MCF 10A (cell line): ENCODE results near the gene RPUSD3. TPM values are rescaled to one million over a fixed set of nuclear protein-coding genes. Genes with fewer than 3 reads are reported as not detected.
A peak's percentile ranks its signal among the peaks of the same experiment; 100 is the strongest.
"Not testable (repeated sequence)": the region's sequence is repeated elsewhere in the genome, so short reads cannot be mapped to it uniquely, and the experiment has no call there.

ENCODE experiments used
- BruUV-seq: library from RNA; stranded (reverse); fragments of 400-500 nt; replicated peaks from 2 replicates; lab custom pipeline; 2021; lab: Mats Ljungman, UMichigan
- CTCF ChIA-PET: fragments of 300-600 bp; sonication (Branson Sonifier 250); formaldehyde crosslinking; extraction: SDS; loops from one replicate; lab custom pipeline; 2021; ENCODE audit warnings: antibody characterized with exemption, inconsistent platforms; lab: Yijun Ruan, JAX
- POLR2A ChIA-PET: fragments of 300-600, 350-650 bp; sonication (Branson Sonifier 250); formaldehyde crosslinking; extraction: SDS; loops from one replicate; lab custom pipeline; 2020; ENCODE audit warnings: antibody characterized with exemption, inconsistent platforms; lab: Yijun Ruan, JAX
- DNase-seq: peaks from one replicate; pipeline ENCODE4 v3.0.0-alpha.2; 2018; ENCODE audit not compliant: unreplicated experiment
- H3K27ac Mint-ChIP-seq: one replicate; pipeline ENCODE4 v1.8.0; 2022; ENCODE audit warnings: mild to moderate bottlenecking, low read depth, mixed read lengths; ENCODE audit not compliant: unreplicated experiment
- H3K27me3 Mint-ChIP-seq: one replicate; pipeline ENCODE4 v1.8.0; 2022; ENCODE audit warnings: mixed read lengths; ENCODE audit not compliant: insufficient read depth, unreplicated experiment
- H3K36me3 Mint-ChIP-seq: one replicate; pipeline ENCODE4 v1.8.0; 2022; ENCODE audit warnings: mild to moderate bottlenecking, moderate library complexity, mixed read lengths; ENCODE audit not compliant: insufficient read depth, unreplicated experiment
- H3K4me1 Mint-ChIP-seq: one replicate; pipeline ENCODE4 v1.8.0; 2022; ENCODE audit warnings: mixed read lengths; ENCODE audit not compliant: insufficient read depth, unreplicated experiment
- H3K4me3 Mint-ChIP-seq: one replicate; pipeline ENCODE4 v1.8.0; 2022; ENCODE audit warnings: mild to moderate bottlenecking, moderate library complexity, mixed read lengths; ENCODE audit not compliant: unreplicated experiment
- H3K9me3 Mint-ChIP-seq: one replicate; pipeline ENCODE4 v1.8.0; 2022; ENCODE audit warnings: mixed read lengths; ENCODE audit not compliant: unreplicated experiment
- intact Hi-C: fragments of 100-400 bp; cut with micrococcal nuclease; formaldehyde crosslinking; loops from 2 replicates; pipeline ENCODE4 v1.14.1; 2022
- total RNA-seq: library from RNA; stranded (reverse); gene quantifications from 2 replicates; pipeline ENCODE4 v1.2.3, GENCODE V29; 2022
- TF ChIP-seq, protein P1 (sequence below): fragments of 200-600 bp; IDR thresholded peaks from one replicate; pipeline ENCODE4 v1.8.0; 2022; ENCODE audit warnings: antibody characterized with exemption, mild to moderate bottlenecking; ENCODE audit not compliant: unreplicated experiment

The RPUSD3 gene
- total RNA-seq, 1 experiment from 2014 or later: 40.7 TPM

DNA sequence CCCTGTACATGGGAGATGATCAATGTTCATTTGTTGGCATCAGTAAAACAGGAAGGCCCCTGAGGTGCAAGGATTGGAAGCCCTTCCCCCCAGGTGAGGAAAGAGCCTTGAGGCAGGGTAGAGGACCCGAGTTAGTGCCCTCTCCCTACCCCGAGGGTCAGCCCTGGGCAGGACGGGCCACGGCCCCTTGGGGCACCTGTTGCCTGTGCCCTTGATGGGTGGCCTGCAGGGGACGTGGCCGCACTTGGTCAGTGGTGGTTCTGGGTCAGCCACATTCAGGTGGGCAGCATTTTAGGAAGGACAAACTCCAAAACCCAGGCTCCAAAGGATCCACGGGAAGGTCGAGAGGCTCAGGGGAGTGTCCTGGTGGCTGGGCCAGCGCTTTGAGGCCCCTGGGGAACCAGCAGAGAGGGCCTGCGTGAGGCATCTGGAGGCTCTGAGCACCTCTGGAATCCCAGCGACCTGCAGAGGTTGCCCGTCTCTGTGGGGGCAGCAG is 15.8 kb upstream of the RPUSD3 start:
- H3K4me1 Mint-ChIP-seq: peaks cover 5% of the 10 kb centered on the region
- ChIA-PET CTCF (no interaction called here), POLR2A (interaction anchor here (0.9 kb wide), 1 partner anchor 31 kb away, joined by 3 read pairs; the partner anchor contains the start of gene JAGN1)
- no peaks in the 10 kb centered on the region for H3K9me3 Mint-ChIP-seq
- DNase-seq: no peak
- H3K27me3 Mint-ChIP-seq: no peaks in the 10 kb centered on the region
- H3K36me3 Mint-ChIP-seq: no peaks in the 10 kb centered on the region
- intact Hi-C loops: no loop called here
- no TSS peak for BruUV-seq
- H3K27ac Mint-ChIP-seq: no peak overlapping the region
- H3K4me3 Mint-ChIP-seq: no peak overlapping the region
- TF ChIP-seq, protein P1, sequence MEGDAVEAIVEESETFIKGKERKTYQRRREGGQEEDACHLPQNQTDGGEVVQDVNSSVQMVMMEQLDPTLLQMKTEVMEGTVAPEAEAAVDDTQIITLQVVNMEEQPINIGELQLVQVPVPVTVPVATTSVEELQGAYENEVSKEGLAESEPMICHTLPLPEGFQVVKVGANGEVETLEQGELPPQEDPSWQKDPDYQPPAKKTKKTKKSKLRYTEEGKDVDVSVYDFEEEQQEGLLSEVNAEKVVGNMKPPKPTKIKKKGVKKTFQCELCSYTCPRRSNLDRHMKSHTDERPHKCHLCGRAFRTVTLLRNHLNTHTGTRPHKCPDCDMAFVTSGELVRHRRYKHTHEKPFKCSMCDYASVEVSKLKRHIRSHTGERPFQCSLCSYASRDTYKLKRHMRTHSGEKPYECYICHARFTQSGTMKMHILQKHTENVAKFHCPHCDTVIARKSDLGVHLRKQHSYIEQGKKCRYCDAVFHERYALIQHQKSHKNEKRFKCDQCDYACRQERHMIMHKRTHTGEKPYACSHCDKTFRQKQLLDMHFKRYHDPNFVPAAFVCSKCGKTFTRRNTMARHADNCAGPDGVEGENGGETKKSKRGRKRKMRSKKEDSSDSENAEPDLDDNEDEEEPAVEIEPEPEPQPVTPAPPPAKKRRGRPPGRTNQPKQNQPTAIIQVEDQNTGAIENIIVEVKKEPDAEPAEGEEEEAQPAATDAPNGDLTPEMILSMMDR: no peak

DNA sequence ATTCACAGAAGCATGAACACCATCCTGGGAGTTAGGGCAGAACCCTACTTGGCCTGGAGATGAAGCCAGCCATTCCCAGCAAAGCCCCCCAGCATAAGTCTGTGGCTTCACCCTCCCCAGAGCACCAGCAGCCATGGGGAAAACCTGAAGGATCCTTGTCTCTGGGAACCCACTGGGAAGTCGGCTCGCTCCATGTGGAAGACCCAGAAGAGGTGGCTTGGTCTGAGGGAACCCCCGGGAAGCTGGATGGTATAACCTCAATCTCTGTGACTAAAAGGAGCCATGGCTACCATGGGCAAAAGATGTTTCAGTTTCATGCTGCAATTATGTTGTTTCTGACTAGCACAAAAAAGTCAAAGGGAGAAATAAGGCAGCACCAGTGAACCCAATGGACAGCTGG is 11.8 kb upstream of the RPUSD3 start:
- Mint-ChIP-seq H3K27ac (no peak overlapping the region), H3K9me3 (no peaks in the 10 kb centered on the region), H3K4me1 (peaks cover 27% of the 10 kb centered on the region), H3K27me3 (no peaks in the 10 kb centered on the region), H3K36me3 (no peaks in the 10 kb centered on the region), H3K4me3 (no peak overlapping the region)
- POLR2A ChIA-PET: no interaction called here
- DNase-seq: no peak
- BruUV-seq: no TSS peak
- CTCF ChIA-PET: interaction anchor here (0.6 to 0.7 kb wide), 2 partner anchors 77 to 329 kb away, joined by 6 read pairs; no protein-coding TSS in a partner anchor
- TF ChIP-seq, protein P1: no peak
- intact Hi-C loops: no loop called here

DNA sequence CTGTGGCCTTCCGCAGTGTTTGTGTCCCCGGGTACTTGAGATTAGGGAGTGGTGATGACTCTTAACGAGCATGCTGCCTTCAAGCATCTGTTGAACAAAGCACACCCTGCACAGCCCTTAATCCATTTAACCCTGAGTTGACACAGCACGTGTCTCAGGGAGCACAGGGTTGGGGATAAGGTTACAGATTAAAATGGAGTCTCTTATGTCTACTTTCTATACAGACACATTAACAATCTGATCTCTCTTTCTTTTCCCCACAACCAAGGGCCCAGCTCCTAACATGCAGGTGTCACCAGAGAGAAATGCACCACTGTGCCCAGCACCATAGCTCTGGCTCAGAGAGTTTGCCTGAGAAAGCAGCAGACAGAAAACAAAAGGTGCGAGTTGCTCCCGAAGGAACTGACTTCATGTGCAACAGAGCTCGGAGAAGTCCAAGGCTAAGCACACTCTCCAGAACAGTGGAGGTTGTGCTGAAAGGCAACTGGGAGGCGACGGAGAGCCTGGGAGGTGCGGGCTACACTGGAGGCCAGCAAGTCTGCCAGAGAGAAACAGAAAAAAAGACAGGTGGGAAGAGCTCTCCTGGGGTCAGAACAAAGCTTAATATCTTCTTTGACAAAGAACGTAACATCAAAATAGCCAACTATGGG is 10.6 kb upstream of the RPUSD3 start:
- CTCF ChIA-PET: interaction anchor here (0.8 kb wide), 1 partner anchor 15 kb away, joined by 3 read pairs; no protein-coding TSS in a partner anchor

DNA sequence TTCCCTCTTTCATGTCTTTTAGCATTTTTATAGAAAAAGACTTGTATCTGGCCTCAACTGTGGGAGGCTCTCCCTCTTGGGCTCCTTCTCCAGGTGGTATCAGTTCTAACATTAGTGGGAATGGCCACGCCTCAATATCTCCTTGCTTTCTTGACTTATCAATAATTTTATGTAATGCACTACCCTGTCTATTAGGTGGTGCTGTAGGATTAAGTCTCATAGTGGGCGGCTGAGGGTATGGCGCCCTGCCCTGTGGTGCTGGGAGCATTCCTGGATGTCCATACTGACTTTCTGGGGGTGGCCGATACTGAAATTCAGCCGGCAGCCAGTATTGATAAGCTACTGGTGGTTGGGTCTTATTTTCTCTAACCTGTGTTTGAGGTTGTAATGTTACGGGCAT is 8.7 kb upstream of the RPUSD3 start:
- H3K4me1 Mint-ChIP-seq: peaks cover 35% of the 10 kb centered on the region
- no peaks in the 10 kb centered on the region for H3K36me3 Mint-ChIP-seq
- TF ChIP-seq, protein P1: no peak
- ChIA-PET POLR2A (interaction anchor here (0.8 to 3.6 kb wide), 14 partner anchors 9 to 173 kb away, joined by 3 to 22 read pairs (median 6); partner anchors contain the start of genes CRELD1, IL17RC and RPUSD3), CTCF (interaction anchor here (0.6 to 4.5 kb wide), 8 partner anchors 12 to 94 kb away, joined by 3 to 31 read pairs (median 4); partner anchors contain the start of gene TADA3)
- H3K27me3 Mint-ChIP-seq: no peaks in the 10 kb centered on the region
- BruUV-seq: no TSS peak
- intact Hi-C loops: no loop called here
- DNase-seq: no peak
- H3K27ac Mint-ChIP-seq: peak overlapping the region; percentile 49
- H3K9me3 Mint-ChIP-seq: no peaks in the 10 kb centered on the region
- no peak overlapping the region for H3K4me3 Mint-ChIP-seq

More for the DNA sequence above, 10.6 kb upstream of the RPUSD3 start:
- H3K27ac Mint-ChIP-seq, DNase-seq, BruUV-seq, H3K36me3 Mint-ChIP-seq, H3K4me3 Mint-ChIP-seq, H3K27me3 Mint-ChIP-seq, intact Hi-C loops, H3K9me3 Mint-ChIP-seq: not testable (repeated sequence)
- H3K4me1 Mint-ChIP-seq: peaks cover 28% of the 10 kb centered on the region
- POLR2A ChIA-PET: interaction anchor here (0.8 to 1.2 kb wide), 2 partner anchors 37 to 88 kb away, joined by 3 to 4 read pairs; partner anchors contain the start of gene JAGN1

DNA sequence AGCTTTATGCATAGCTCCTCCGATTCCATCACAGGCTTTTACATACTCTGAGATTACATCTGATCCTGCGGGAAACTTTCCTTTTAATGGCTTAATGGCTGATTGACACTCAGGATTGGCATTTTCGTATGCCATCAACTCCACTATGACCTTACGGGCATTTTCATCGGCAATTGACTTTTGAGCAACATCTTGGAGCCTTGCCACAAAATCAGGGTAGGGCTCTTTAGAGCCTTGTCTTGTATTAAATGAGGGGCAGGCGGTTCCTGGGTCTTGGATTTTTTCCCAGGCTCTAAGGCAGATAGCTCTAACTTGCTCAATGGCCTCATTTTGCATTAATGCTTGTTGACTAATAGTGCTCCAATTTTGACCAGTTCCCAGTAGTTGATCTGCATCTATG is 8.1 kb upstream of the RPUSD3 start:
- intact Hi-C loops, H3K36me3 Mint-ChIP-seq, H3K27me3 Mint-ChIP-seq, H3K4me3 Mint-ChIP-seq, BruUV-seq, H3K9me3 Mint-ChIP-seq: not testable (repeated sequence)
- DNase-seq: peak; percentile 46
- CTCF ChIA-PET: interaction anchor here (0.6 to 4.5 kb wide), 6 partner anchors 13 to 94 kb away, joined by 4 to 31 read pairs (median 5); partner anchors contain the start of gene IL17RC
- Mint-ChIP-seq H3K4me1 (peaks cover 35% of the 10 kb centered on the region), H3K27ac (peak overlapping the region; percentile 49)
- POLR2A ChIA-PET: interaction anchor here (0.6 to 3.6 kb wide), 14 partner anchors 8 to 398 kb away, joined by 3 to 22 read pairs (median 6); partner anchors contain the start of genes CRELD1, IL17RC, IL17RE and RPUSD3

DNA sequence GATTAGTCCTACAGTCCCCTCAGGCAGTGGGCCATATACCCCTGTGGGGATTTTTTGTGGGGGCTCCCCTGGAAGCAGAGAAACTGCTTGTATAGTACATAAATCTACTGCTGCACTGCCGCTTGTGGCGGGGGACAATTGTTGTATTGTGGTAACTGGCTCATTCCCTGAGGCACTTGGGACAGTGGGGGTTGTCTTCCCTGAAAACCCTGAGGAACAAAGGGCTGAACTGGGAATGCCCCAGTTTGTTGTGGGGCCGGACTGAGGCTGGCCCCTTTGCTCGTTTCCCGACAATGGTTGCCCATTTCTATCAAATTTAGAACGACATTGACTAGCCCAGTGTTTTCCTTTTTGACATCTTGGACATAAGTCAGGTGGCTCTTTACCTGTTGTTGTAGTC is 7.6 kb upstream of the RPUSD3 start:
- H3K36me3 Mint-ChIP-seq, H3K4me3 Mint-ChIP-seq, DNase-seq, H3K27me3 Mint-ChIP-seq, H3K9me3 Mint-ChIP-seq, BruUV-seq, intact Hi-C loops: not testable (repeated sequence)
- ChIA-PET POLR2A (interaction anchor here (0.6 to 3.6 kb wide), 15 partner anchors 13 to 398 kb away, joined by 3 to 22 read pairs (median 6); partner anchors contain the start of genes CRELD1, IL17RC and IL17RE), CTCF (interaction anchor here (0.6 to 4.5 kb wide), 7 partner anchors 13 to 95 kb away, joined by 4 to 31 read pairs (median 5); partner anchors contain the start of gene IL17RC)
- Mint-ChIP-seq H3K27ac (peak overlapping the region; percentile 49), H3K4me1 (peaks cover 35% of the 10 kb centered on the region)
